AG04450 (cell line): ENCODE data around the gene CTDSP1. TPM values are rescaled to one million over a fixed set of nuclear protein-coding genes. Genes with fewer than 3 reads are reported as not detected.

Experiments
- CTCF ChIA-PET: fragments of 300-600, 350-600 bp; formaldehyde crosslinking; extraction: SDS; loops from one replicate; lab custom pipeline; 2022; ENCODE audit warnings: antibody characterized with exemption, inconsistent platforms; lab: Charles Lee
- POLR2A ChIA-PET: fragments of 350-600 bp; formaldehyde crosslinking; extraction: SDS; loops from one replicate; lab custom pipeline; 2021; ENCODE audit warnings: antibody characterized with exemption, inconsistent platforms; lab: Yijun Ruan, JAX
- DNase-seq: peaks from one replicate; pipeline ENCODE4 v3.0.0-alpha.2; 2011; ENCODE audit warnings: low read depth, low spot score
- H3K27ac ChIP-seq: one replicate; pipeline ENCODE4 v1.5.1; 2012; ENCODE audit warnings: low read depth, low read length, control low read depth
- H3K27me3 ChIP-seq: one replicate; pipeline ENCODE4 v1.6.0; 2012; ENCODE audit warnings: low read length; ENCODE audit not compliant: control insufficient read depth, insufficient read depth
- H3K4me3 ChIP-seq: 2 replicates; pipeline ENCODE4 v1.5.1; 2011; ENCODE audit warnings: mild to moderate bottlenecking, low read depth, low read length, control low read depth
- H3K9me3 ChIP-seq: 2 replicates; pipeline ENCODE4 v1.5.1; 2012; ENCODE audit warnings: low read length; ENCODE audit not compliant: control insufficient read depth, insufficient read depth
- CTCF ChIP-seq: IDR thresholded peaks from 2 replicates; pipeline ENCODE4 v1.5.1; 2011; ENCODE audit warnings: low read depth, low read length, control low read depth, inconsistent platforms
- polyA plus RNA-seq: library from polyadenylated mRNA; depleted of rRNA; stranded (reverse); fragments of >200 nt; gene quantifications from 2 replicates; pipeline ENCODE4 v1.2.3, GENCODE V29; 2011

The CTDSP1 gene
- polyA plus RNA-seq, 1 experiment, result 51.3 TPM

- ChIA-PET CTCF (no interaction called here), POLR2A (no interaction called here)
- Histone ChIP-seq H3K9me3 (no peaks in the 10 kb centered on the region), H3K4me3 (no peak overlapping the region), H3K27ac (no peak overlapping the region), H3K27me3 (peaks cover 12% of the 10 kb centered on the region)
- no peak for DNase-seq
- no peak for TF ChIP-seq CTCF
These were observed 35.6 kb downstream of the CTDSP1 start for GRCh38 chr2:218435003-218435982.

GRCh38 chr2:218436992-218437391 lies 37.3 kb downstream of the CTDSP1 start:
- peaks cover 12% of the 10 kb centered on the region for H3K27me3 ChIP-seq
- no peak for TF ChIP-seq CTCF
- POLR2A ChIA-PET, result no interaction called here
- CTCF ChIA-PET, result no interaction called here
- DNase-seq, result no peak
- H3K4me3 ChIP-seq, result no peak overlapping the region
- H3K9me3 ChIP-seq, result no peaks in the 10 kb centered on the region
- H3K27ac ChIP-seq, result no peak overlapping the region

GRCh38 chr2:218437969-218438368 lies 38.3 kb downstream of the CTDSP1 start:
- CTCF ChIA-PET, result no interaction called here
- Histone ChIP-seq H3K27me3 (peaks cover 3% of the 10 kb centered on the region), H3K9me3 (no peaks in the 10 kb centered on the region), H3K27ac (no peak overlapping the region), H3K4me3 (no peak overlapping the region)
- TF ChIP-seq CTCF, result no peak
- POLR2A ChIA-PET, result no interaction called here
- DNase-seq, result no peak

GRCh38 chr2:218438596-218438995 lies 38.9 kb downstream of the CTDSP1 start:
- POLR2A ChIA-PET, result interaction anchor here (1.1 kb wide), 1 partner anchor 11 kb away, joined by 11 read pairs; no protein-coding TSS in a partner anchor
- Histone ChIP-seq H3K27ac (no peak overlapping the region), H3K9me3 (no peaks in the 10 kb centered on the region), H3K27me3 (peaks cover 3% of the 10 kb centered on the region), H3K4me3 (no peak overlapping the region)
- CTCF ChIA-PET, result interaction anchor here (0.7 kb wide), 1 partner anchor 221 kb away, joined by 6 read pairs; the partner anchor contains the start of genes BCS1L and ZNF142
- no peak for DNase-seq
- no peak for TF ChIP-seq CTCF
